NCI-H446 treated with DMSO at 0.1 percent for 48 hours (cell line): Measurements from ENCODE around the gene SUN5.
"Not testable (repeated sequence)": the region's sequence is repeated elsewhere in the genome, so short reads cannot be mapped to it uniquely, and the experiment has no call there.

Experiments used
- DNase-seq: peaks from one replicate; lab custom pipeline; 2025; lab: John Stamatoyannopoulos, UW

SUN5 gene

GRCh38 chr20:32965115-32965514, 39.1 kb downstream of the SUN5 start:
- no peak for DNase-seq

- no peak for DNase-seq
Measured at GRCh38 chr20:32964575-32964974, 39.7 kb downstream of the SUN5 start.

- no peak for DNase-seq
Measured at GRCh38 chr20:32963176-32963575, 41.1 kb downstream of the SUN5 start.

DNA sequence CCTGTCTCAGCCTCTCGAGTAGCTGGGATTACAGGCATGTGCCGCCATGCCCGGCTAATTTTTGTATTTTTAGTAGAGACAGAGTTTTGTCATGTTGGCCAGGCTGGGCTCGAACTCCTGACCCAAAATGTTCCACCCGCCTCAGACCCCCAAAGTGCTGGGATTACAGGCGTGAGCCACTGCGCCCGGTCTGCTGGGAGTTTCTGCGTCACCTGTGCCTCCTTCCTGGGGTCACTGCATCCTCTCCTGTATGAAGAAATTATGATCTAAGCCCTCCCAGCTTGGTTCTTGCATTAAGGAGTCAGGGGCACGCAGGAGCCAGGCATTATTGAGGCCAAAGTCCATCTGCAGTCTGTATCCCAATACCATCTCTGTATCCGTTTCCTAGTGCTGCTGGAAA, 41.6 kb downstream of the SUN5 start:
- DNase-seq = not testable (repeated sequence)

DNA sequence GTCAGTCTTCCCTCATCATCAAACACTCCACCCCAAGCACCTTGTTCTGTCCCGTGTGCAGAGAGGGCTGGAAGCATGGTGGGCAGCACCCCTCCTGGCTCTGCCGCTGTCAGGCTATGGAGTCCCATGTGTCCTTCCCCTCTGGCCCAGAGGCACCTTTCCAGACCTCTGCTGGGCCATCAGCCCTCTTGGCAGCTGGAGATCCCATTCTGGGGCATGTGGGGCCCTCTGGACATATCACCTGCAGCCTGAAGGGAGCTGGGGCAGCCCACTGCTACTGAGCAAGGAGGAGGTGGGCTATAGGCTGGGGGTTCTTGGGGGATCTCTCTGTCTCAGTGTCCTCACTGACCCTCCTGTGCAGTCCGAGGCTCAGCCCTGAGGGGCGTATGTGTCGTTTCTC, 42.2 kb downstream of the SUN5 start:
- DNase-seq = no peak

DNA sequence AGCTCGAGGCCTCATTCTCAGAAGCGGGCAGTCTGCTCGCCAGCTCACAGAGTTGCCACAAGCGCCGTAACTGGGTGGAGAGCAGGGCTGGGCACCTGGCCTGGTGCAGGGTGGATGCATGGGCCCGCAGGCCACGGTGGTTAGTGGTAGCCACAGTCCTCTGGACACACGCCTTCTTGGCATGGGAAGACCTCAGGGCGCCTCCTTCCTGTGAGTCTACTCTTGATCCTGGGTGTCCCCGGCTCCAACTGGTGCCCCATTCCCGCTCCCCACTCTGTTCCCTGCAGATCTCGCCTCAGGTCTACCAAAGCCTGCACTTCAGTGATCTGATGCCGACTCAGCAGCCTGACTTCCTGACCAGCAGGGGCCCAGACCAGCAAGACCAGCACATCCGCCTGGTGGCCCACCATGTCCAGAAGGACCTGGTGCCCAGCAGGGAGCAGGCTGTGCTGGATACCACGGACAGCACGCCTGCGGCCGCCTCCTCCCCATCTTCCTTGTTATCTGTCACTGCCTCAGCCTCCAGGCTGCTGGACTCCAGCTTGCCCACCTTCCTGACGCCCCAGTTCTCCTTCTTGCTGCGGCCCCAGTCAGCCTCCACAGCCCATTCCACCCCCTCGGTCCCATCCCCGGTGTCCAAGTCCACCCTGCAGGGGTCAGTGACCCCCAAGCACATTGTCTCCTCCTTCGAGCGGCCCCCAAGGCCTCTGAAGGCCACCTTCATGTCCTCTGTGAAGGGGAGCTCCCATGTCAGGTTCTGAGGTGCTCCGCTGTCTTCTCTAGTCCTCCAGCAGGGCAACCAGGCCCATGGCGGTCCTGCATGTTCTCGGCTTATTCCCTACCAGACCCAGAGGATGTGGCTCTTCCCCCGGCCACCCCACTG, 43.1 kb downstream of the SUN5 start:
- DNase-seq = no peak

- DNase-seq = no peak
Measured at GRCh38 chr20:32960222-32960518, 44.1 kb downstream of the SUN5 start.

DNA sequence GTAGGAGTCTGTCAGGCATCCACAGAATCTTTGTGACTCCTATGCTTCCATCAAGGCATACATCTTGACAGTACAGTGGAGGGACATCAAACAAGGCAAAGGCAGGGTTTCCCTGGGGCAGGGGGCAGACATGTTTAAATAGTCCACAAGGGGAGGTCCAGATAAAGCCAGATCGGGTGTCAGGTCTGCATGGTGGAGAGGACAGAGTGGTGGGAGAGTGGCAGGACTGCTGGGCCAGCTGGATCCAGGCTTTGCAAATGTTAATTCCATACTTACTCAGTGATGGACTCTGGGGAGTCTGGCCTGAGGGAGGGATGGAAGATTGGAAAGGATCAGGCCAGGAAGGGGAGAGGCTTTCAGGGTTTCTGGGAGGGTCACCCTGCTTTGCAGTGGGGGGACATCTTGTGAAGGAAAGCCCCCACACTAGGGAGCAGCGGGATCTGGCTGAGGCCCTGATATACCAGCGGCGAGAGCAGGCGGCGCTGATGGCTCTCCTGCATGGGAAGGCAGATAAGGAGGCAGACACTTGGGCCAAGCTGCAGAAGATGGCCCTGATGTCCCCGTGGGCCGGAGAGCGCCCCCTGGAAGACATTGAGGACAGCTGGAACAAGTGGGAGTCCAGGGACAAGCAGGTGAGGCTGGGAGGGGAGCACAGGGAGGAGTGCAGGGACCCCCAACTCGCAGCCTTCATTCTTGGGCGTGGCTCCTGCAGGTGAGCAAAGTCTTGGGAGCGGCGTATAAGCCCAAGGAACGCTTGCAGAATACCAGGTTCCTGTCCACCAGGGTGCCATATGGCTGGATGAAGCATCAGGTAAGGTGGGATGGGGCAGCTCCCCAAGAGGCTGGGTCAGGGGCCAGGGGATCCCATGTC, 44.6 kb downstream of the SUN5 start:
- no peak for DNase-seq

GRCh38 chr20:32958574-32958973, 45.7 kb downstream of the SUN5 start:
- DNase-seq = no peak

- no peak for DNase-seq
Measured at GRCh38 chr20:32957459-32957858, 46.8 kb downstream of the SUN5 start.

GRCh38 chr20:32950539-32950938, 53.7 kb downstream of the SUN5 start:
- not testable (repeated sequence) for DNase-seq

DNA sequence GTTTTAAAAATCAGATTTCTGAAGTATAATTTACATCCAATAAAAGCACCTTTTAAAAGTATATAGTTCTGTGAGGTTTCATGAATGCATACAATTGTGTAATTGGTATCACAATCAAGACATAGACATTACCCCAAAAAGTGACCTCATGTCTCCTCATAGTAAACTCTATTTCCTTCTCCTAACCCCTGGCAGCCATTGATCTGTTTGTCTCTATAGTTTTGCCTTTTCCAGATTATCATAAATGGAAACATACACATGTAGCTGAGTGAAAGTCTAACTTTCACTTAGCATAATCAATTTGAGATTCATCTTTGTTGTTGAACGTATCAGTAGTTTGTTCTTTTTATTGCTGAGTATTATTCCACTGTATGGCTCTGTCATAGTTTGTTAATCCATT, 57.6 kb downstream of the SUN5 start:
- no peak for DNase-seq

GRCh38 chr20:32945710-32946221, 58.5 kb downstream of the SUN5 start:
- DNase-seq = peak; percentile 9

GRCh38 chr20:32943490-32944052, 60.7 kb downstream of the SUN5 start:
- DNase-seq = no peak

DNA sequence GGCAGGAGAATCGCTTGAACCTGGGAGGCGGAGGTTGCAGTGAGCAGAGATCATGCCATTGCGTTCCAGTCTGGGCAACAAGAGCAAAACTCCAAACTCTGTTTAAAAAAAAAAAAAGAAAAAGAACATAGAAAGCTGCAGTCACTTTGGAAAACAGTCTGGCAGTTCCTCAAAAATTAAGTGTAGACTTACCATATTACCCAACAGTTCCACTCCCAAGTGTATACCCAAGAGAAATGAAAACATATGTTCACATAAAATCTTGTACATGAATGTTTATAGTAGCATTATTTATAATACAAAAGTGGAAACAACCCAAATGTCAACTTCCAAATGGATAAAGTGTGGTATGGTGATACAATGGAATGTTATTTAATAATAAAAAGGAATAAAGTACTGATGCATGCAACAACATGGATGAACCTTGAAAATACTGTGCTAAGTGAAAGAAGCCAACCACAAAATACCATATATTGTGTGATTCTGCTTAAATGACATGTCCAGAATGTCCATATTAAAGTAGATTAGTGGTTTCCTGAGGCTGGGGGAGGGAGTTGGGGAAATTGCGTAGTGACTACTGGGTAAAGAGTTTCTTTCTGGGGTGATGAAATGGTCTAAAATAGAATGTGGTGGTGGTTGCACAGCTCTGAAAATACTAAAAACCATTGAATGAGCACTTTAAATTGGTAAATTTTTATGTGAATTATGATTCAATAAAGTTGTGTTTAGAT, 62.9 kb downstream of the SUN5 start:
- no peak for DNase-seq

DNA sequence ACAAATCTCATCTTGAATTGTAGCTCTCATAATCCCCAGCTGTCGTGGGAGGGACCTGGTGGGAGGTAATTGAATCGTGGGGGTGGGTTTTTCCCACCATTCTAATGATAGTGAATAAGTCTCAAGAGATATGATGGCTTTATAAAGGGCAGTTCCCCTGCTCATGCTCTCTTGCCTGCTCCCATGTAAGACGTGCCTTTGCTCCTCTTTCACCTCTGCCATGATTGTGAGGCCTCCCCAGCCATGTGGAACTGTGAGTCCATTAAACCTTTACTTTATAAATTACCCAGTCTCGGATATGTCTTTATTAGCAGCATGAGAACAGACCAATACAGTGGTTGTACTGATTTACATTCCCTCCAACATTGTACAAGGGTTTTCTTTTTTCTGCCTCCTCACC, 69.7 kb downstream of the SUN5 start:
- no peak for DNase-seq
